Measurements from ENCODE around the gene CFAP157. TPM values are rescaled to one million over a fixed set of nuclear protein-coding genes. Genes with fewer than 3 reads are reported as not detected.

CFAP157 gene
- total RNA-seq, 8 experiments from 2014 or later, result 0.87 to 9.0 (median 1.9) TPM

- no peak for ATAC-seq (replicated peaks in 6 of 8)
- H3K4me1 ChIP-seq (replicated peaks in 1 of 2), result peaks cover 14% of the 10 kb centered on the region in 2 donors
- in situ Hi-C loops (cut with MboI; ENCODE audit: low pct_unique_long_range_greater_than_20kb in 2 of 9, low sequenced_read_pairs in 9 of 9, unreplicated experiment in 9 of 9), result loop anchor here in 2 of 9 experiments (10.0 to 25.0 kb wide), 2 partner anchors 147 to 191 kb away; no protein-coding TSS in a partner anchor
- H3K27ac ChIP-seq, result peak overlapping the region in 1 of 2 donors; percentile 89
- WGBS, 10 experiments, result 0 to 52% (median 10%) methylated on average over 1 to 4 of the region's 22 CpGs; no CpG with 5 or more reads in 6 of the 10 experiments
- peak overlapping the region; percentile 66 to 88 (median 76) for H3K4me3 ChIP-seq
Measured at GRCh38 chr9:127734247-127734746, 27.5 kb downstream of the CFAP157 start.

DNA sequence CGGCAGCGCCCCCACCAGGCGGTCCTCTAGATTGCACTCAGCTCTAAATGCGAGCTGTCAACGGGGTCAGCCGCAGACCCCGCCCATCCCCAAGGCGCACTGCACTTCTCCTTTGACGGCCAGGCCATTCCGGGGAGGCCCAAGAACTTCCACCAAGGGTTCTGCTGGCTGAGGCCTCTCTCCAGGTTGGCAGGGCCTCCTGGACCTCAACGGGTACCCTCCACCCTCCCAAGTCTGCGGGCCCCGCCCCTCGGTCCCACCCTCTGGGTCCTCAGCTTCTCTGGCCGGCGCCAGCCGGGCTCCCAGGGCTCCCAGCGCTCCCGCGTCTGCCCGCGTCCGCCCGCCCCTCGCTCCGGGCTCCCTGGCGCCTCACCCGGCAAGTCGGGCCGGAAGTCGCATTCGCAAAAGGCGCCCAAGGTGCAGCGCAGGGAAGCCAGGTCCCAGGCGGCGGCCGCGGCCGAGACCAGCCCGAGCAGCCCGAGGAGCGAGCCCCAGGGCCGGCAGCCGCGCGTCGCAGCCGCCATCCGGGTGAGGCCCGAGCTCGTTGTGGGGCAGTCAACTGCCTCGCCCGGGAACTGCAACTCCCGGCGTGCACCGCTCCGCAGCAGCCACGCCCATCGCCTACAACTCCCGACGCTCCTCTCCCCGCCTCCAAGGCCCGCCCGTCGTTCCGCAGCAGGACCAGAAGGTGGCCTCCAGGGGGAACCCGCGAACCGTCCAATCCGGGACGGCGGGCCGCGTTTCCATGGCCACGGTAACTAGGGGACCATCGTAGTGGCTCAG is 28.1 kb downstream of the CFAP157 start, which contains the start of gene TOR2A:
TOR2A (minus strand) TSS at position 548 of the 783 bp plus-strand sequence; CDS start at position 524, 24 bp downstream.
- ATAC-seq (replicated peaks in 6 of 8), result peak; percentile 86 to 94 (median 90)
- Histone ChIP-seq H3K4me1 (replicated peaks in 1 of 2) (peaks cover 14% of the 10 kb centered on the region in 2 donors), H3K4me3 (peak within 1 kb of the TSS; percentile 66 to 88 (median 76)), H3K27ac (peak within 1 kb of the TSS; percentile 88 to 89)
- 0% methylated on average over 3 to 14 of the region's 76 CpGs; no CpG with 5 or more reads in 6 of the 10 experiments for WGBS, 10 experiments
- in situ Hi-C loops (cut with MboI; ENCODE audit: low pct_unique_long_range_greater_than_20kb in 2 of 9, low sequenced_read_pairs in 9 of 9, unreplicated experiment in 9 of 9), result loop anchor here in 3 of 9 experiments (5.0 to 25.0 kb wide), 3 partner anchors 47 to 190 kb away; no protein-coding TSS in a partner anchor

- H3K4me3 ChIP-seq, result peak overlapping the region in 4 of 5 donors; percentile 18 to 78 (median 72)
- in situ Hi-C loops (cut with MboI; ENCODE audit: low pct_unique_long_range_greater_than_20kb in 2 of 9, low sequenced_read_pairs in 9 of 9, unreplicated experiment in 9 of 9), result loop anchor here in 3 of 9 experiments (5.0 to 25.0 kb wide), 3 partner anchors 47 to 189 kb away; no protein-coding TSS in a partner anchor
- WGBS, 10 experiments, result 2 to 45% (median 24%) methylated on average over 3 to 9 of the region's 15 CpGs; no CpG with 5 or more reads in 3 of the 10 experiments
- H3K27ac ChIP-seq, result peak overlapping the region; percentile 17 to 68
- ATAC-seq (replicated peaks in 6 of 8), result no peak
- H3K4me1 ChIP-seq (replicated peaks in 1 of 2), result peaks cover 14 to 15% of the 10 kb centered on the region in 2 donors
Measured at GRCh38 chr9:127735530-127736185, 28.9 kb downstream of the CFAP157 start.

DNA sequence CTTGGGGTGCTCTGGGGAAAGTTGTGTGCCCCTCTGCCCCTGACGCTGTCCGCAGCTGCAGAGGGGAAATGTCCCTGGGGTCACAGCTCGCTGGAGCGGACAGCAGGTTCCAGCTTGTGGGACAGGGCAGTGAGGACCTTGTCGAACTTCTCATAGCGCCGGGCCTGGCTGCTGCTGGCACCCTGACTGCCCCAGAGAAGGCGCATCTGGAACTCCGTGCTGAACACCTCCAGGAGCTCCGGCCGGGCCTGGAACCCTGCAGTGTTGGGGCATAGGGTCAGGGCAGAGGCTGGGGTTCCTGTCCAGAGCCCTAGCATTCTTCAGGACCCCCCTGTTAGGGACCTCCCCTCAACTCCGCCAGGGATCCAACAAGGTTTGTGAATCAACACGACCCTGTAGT is 31.9 kb downstream of the CFAP157 start:
- WGBS, 10 experiments, result 70 to 100% (median 85%) methylated on average over 1 to 9 of the region's 13 CpGs; no CpG with 5 or more reads in 4 of the 10 experiments
- in situ Hi-C loops (cut with MboI; ENCODE audit: low pct_unique_long_range_greater_than_20kb in 2 of 9, low sequenced_read_pairs in 9 of 9, unreplicated experiment in 9 of 9), result loop anchor here in 3 of 9 experiments (5.0 to 25.0 kb wide), 3 partner anchors 44 to 186 kb away; no protein-coding TSS in a partner anchor
- Histone ChIP-seq H3K4me1 (replicated peaks in 1 of 2) (peaks cover 29 to 31% of the 10 kb centered on the region in 2 donors), H3K27ac (no peak overlapping the region), H3K4me3 (no peak overlapping the region)
- ATAC-seq (replicated peaks in 6 of 8), result no peak

DNA sequence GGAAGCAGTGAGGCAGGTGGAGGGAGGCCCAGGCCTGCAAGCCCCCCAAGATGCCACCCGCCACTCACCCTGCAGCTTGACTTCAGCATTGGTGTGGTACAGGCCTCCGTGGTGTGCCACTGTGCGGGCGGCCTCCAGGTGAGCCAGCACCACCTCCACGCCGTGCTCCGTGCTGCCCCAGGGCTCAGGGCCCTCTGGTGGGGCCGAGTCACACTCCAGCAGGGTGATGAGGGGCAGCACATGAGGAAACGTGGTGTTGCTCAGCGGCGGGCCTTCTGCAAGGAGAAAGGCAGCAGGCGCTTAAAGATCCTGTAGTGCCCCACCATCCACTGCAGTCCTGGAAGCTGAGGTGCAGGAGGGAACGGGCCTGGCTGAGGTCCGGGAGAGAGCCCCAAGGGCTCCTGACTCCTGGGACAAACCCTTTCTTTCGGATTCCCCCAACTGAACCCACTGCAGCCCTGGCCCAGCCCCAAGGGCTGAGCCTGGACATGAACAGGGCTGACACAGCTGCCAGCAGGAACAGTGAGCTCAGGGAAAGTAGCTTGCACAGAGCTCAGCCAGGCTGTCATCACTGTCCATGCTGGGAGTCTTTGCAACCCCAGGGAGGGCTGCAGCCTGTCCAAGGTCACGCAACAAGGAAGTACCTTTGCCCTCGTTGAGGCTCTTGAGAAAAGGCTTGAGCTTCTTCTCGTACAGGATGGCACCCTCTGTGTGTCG is 33.0 kb downstream of the CFAP157 start:
- Histone ChIP-seq H3K4me1 (replicated peaks in 1 of 2) (peaks cover 27 to 28% of the 10 kb centered on the region in 2 donors), H3K27ac (no peak overlapping the region), H3K4me3 (no peak overlapping the region)
- 40 to 69% (median 62%) methylated on average over 1 to 4 of the region's 19 CpGs; no CpG with 5 or more reads in 7 of the 10 experiments for whole genome bisulfite sequencing, 10 experiments
- ATAC-seq (replicated peaks in 6 of 8), result no peak
- in situ Hi-C loops (cut with MboI; ENCODE audit: low pct_unique_long_range_greater_than_20kb in 2 of 9, low sequenced_read_pairs in 9 of 9, unreplicated experiment in 9 of 9), result loop anchor here in 3 of 9 experiments (5.0 to 25.0 kb wide), 3 partner anchors 43 to 185 kb away; no protein-coding TSS in a partner anchor

DNA sequence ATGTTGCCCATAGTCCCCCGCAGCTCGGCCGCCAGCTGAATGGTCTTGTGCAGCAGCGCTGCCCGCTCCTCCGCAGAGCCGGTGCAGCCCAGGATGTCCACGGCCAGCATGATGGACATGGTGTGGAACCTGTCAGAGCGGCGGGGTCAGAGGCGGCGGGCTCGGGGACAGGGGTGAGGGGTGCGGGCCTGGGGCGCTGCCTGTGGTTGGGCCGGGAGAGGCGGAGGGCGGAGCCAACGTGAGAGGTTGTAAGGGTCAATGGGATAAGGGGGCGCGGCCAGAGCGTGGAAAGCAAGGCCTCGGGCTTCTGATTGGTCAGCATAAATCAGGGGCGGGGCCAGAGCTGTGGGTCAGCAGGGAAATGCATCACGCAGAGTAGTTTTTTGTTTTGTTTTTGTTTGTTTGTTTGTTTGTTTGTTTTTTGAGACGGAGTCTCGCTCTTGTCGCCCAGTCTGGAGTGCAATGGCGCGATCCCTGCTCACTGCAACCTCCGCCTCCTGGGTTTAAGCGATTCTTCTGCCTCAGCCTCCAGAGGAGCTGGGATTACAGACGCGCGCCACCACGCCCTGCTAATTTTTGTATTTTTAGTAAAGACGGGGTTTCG is 35.1 kb downstream of the CFAP157 start:
- H3K4me1 ChIP-seq (replicated peaks in 1 of 2), result peaks cover 19 to 20% of the 10 kb centered on the region in 2 donors
- H3K4me3 ChIP-seq, result peak overlapping the region; percentile 21 to 35 (median 27)
- H3K27ac ChIP-seq, result peak overlapping the region; percentile 63 to 74
- peak in 7 of 8 experiments; percentile 8 to 70 (median 59) for ATAC-seq (replicated peaks in 6 of 8)
- 0 to 53% (median 0%) methylated on average over 1 to 15 of the region's 38 CpGs; no CpG with 5 or more reads in 4 of the 10 experiments for WGBS, 10 experiments
- in situ Hi-C loops (cut with MboI; ENCODE audit: low pct_unique_long_range_greater_than_20kb in 2 of 9, low sequenced_read_pairs in 9 of 9, unreplicated experiment in 9 of 9), result loop anchor here in 1 of 9 experiments (25.0 kb wide), 1 partner anchor 155 kb away; no protein-coding TSS in a partner anchor

DNA sequence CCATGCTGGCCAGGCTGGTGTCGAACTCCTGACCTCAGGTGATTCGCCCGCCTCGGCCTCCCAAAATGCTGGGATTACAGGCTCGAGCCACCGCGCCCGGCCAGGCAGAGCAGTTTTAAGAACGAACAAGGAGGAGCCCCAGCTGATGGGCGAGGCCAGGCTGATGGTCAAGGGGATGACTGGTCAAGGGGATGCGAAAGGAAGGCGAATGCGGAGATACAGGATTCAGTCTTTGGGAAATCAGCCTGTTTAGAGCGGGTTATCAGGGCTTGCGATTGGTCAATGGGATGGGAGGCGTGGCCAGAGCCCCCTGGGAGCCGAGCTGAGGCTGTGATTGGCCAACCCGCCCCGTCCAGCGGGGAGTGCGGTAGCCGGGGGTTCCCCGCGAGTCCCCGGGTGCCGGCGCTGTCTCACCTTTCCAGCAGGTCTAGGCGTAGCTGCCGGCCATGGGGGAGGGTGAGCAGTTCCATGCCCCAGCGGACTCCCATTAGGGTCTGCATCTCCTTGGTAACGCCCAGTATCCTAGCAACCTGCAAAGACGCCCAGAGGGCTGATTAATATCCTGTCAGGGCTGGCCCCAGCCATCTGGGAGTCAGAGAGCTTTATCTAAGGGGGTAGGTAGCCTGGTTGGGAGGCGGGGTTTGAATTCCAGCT is 35.8 kb downstream of the CFAP157 start:
- in situ Hi-C loops (cut with MboI; ENCODE audit: low pct_unique_long_range_greater_than_20kb in 2 of 9, low sequenced_read_pairs in 9 of 9, unreplicated experiment in 9 of 9), result loop anchor here in 1 of 9 experiments (25.0 kb wide), 1 partner anchor 155 kb away; no protein-coding TSS in a partner anchor
- Histone ChIP-seq H3K4me3 (peak overlapping the region; percentile 21 to 35 (median 27)), H3K27ac (peak overlapping the region; percentile 63 to 74), H3K4me1 (replicated peaks in 1 of 2) (peaks cover 19 to 20% of the 10 kb centered on the region in 2 donors)
- 0 to 26% (median 4%) methylated on average over 2 to 18 of the region's 33 CpGs; no CpG with 5 or more reads in 2 of the 10 experiments for WGBS, 10 experiments
- ATAC-seq (replicated peaks in 6 of 8), result peak; percentile 55 to 87 (median 83)

GRCh38 chr9:127744398-127745110 is 37.8 kb downstream of the CFAP157 start:
- in situ Hi-C loops (cut with MboI; ENCODE audit: low pct_unique_long_range_greater_than_20kb in 2 of 9, low sequenced_read_pairs in 9 of 9, unreplicated experiment in 9 of 9), result loop anchor here in 1 of 9 experiments (25.0 kb wide), 1 partner anchor 157 kb away; no protein-coding TSS in a partner anchor
- Histone ChIP-seq H3K4me3 (no peak overlapping the region), H3K4me1 (replicated peaks in 1 of 2) (peaks cover 19 to 20% of the 10 kb centered on the region in 2 donors), H3K27ac (no peak overlapping the region)
- WGBS, 10 experiments, result 100% methylated on average over 5 of the region's 19 CpGs; no CpG with 5 or more reads in 9 of the 10 experiments
- ATAC-seq (replicated peaks in 6 of 8), result no peak

DNA sequence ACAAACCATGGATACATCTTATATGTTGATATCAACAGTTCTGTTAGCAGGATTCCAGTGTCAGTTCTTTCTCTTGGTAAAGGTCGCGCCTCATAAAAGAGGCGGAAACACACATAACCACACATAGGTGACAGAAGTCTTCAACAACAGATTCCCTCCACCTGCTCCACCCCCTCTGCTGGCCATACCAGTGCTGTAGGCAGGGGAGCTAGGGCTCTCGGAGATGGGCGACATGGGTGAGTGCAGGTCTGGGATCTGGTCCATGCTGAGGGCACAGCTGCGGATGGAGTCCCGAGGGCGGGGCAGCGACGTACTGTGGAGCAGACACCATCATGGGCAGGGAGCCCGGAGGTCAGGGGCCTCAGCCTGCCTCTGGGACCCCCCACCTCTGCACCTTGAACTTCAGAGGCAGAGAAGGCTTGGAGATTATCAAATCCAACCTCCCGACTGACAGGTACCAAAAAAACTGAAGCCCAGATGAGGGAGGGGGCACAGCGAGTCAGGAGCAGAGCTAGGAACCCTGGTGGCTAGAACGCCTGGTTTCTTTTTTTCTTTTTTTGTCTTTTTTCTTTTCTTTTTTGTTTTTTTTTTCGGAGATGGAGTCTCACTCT is 40.3 kb downstream of the CFAP157 start:
- no peak overlapping the region for H3K4me3 ChIP-seq
- ATAC-seq (replicated peaks in 6 of 8), result no peak
- peaks cover 10 to 12% of the 10 kb centered on the region in 2 donors for H3K4me1 ChIP-seq (replicated peaks in 1 of 2)
- no peak overlapping the region for H3K27ac ChIP-seq
- in situ Hi-C loops (cut with MboI; ENCODE audit: low pct_unique_long_range_greater_than_20kb in 2 of 9, low sequenced_read_pairs in 9 of 9, unreplicated experiment in 9 of 9), result loop anchor here in 1 of 9 experiments (25.0 kb wide), 1 partner anchor 160 kb away; no protein-coding TSS in a partner anchor
- WGBS, 10 experiments, result 20 to 100% (median 65%) methylated on average over 2 to 12 of the region's 15 CpGs

DNA sequence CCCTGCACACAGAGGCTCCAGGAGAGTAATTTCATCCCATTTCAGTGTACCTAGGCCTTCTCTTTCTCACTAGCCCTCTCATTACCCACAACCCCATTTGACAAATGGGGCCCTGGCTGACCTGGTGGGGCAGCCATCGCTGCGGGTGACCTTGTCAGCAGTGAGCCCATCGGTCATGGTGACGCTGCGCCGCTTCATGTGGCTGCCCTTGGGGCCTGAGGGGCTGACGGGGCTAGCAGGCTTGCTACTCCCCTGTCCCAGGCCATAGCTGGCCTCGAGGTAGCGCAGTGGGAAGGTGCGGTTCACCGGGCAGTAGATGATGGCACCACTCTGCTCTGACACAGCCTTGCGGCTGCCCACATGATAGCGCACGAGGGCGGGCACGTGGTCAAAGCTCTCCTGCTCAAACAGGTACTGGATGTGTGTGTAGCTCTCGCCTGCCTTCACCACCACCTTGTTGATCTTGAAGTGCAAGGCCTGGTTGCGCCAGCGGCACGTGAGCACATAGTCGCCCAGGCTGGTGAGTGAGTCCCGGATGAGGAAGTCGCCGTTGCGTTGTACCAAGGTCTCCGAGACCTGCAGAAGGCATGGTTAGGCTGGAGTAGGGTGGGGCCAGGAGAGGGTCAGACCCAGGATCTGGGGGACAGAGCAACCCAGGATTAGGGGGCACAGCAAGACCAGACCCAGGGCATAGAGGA is 42.5 kb downstream of the CFAP157 start:
- Histone ChIP-seq H3K27ac (no peak overlapping the region), H3K4me3 (no peak overlapping the region), H3K4me1 (replicated peaks in 1 of 2) (peaks cover 2 to 14% of the 10 kb centered on the region in 2 donors)
- no peak for ATAC-seq (replicated peaks in 6 of 8)
- in situ Hi-C loops (cut with MboI; ENCODE audit: low pct_unique_long_range_greater_than_20kb in 2 of 9, low sequenced_read_pairs in 9 of 9, unreplicated experiment in 9 of 9), result loop anchor here in 1 of 9 experiments (25.0 kb wide), 1 partner anchor 162 kb away; no protein-coding TSS in a partner anchor
- WGBS, 10 experiments, result 80 to 92% (median 89%) methylated on average over 2 to 22 of the region's 26 CpGs; no CpG with 5 or more reads in 5 of the 10 experiments
